HG03108 (cell line): ENCODE measurements around the gene ALOX5.
"Not testable (repeated sequence)": the region's sequence is repeated elsewhere in the genome, so short reads cannot be mapped to it uniquely, and the experiment has no call there.

Experiments
- ATAC-seq: cut with Tn5 transposase; IDR thresholded peaks from one replicate; pipeline ENCODE4 v1.9.1; 2021; ENCODE audit warnings: moderate library complexity; ENCODE audit not compliant: unreplicated experiment

ALOX5 gene

GRCh38 chr10:45403151-45403550 lies 29.1 kb downstream of the ALOX5 start:
- ATAC-seq: no peak

GRCh38 chr10:45404087-45404769 lies 30.2 kb downstream of the ALOX5 start:
- ATAC-seq: no peak

GRCh38 chr10:45404770-45405120 lies 30.7 kb downstream of the ALOX5 start:
- no peak for ATAC-seq

- no peak for ATAC-seq
Measured at GRCh38 chr10:45407542-45407941, 33.5 kb downstream of the ALOX5 start.

GRCh38 chr10:45408421-45409319 lies 34.7 kb downstream of the ALOX5 start:
- no peak for ATAC-seq

- ATAC-seq: not testable (repeated sequence)
Measured at GRCh38 chr10:45409347-45409746, 35.3 kb downstream of the ALOX5 start.

- ATAC-seq: no peak
Measured at GRCh38 chr10:45409782-45410181, 35.8 kb downstream of the ALOX5 start.

GRCh38 chr10:45410489-45410806 lies 36.4 kb downstream of the ALOX5 start:
- ATAC-seq: no peak

GRCh38 chr10:45410807-45411606 lies 37.0 kb downstream of the ALOX5 start:
- ATAC-seq: no peak

GRCh38 chr10:45411607-45411940 lies 37.6 kb downstream of the ALOX5 start:
- no peak for ATAC-seq

- ATAC-seq: not testable (repeated sequence)
Measured at GRCh38 chr10:45415062-45415461, 41.0 kb downstream of the ALOX5 start.

- ATAC-seq: no peak
Measured at GRCh38 chr10:45416603-45417002, 42.6 kb downstream of the ALOX5 start.

- no peak for ATAC-seq
Measured at GRCh38 chr10:45417746-45418145, 43.7 kb downstream of the ALOX5 start.

GRCh38 chr10:45418417-45418848 lies 44.4 kb downstream of the ALOX5 start:
- ATAC-seq: no peak

- ATAC-seq: peak; percentile 55
Measured at GRCh38 chr10:45418849-45419675, 45.0 kb downstream of the ALOX5 start.

- no peak for ATAC-seq
Measured at GRCh38 chr10:45419676-45420025, 45.6 kb downstream of the ALOX5 start.

GRCh38 chr10:45420453-45421192 lies 46.6 kb downstream of the ALOX5 start:
- peak; percentile 52 for ATAC-seq

GRCh38 chr10:45421221-45422097 lies 47.4 kb downstream of the ALOX5 start:
- peak; percentile 27 for ATAC-seq

GRCh38 chr10:45422207-45422865 lies 48.3 kb downstream of the ALOX5 start:
- no peak for ATAC-seq
